PC-3 (cell line): ENCODE measurements around the gene PTPRQ.

Experiments
- EZH2 ChIP-seq: fragments of 300-600 bp; sonication (generic); IDR thresholded peaks from one replicate; pipeline ENCODE4 v1.6.1; 2017; ENCODE audit warnings: antibody characterized with exemption, mild to moderate bottlenecking, low read length; ENCODE audit not compliant: unreplicated experiment
- EZH2phosphoT487 ChIP-seq: fragments of 300-600 bp; sonication (generic); IDR thresholded peaks from 2 replicates; pipeline ENCODE4 v1.6.1; 2018; ENCODE audit warnings: mild to moderate bottlenecking, antibody characterized with exemption, low read length, borderline replicate concordance
- TF ChIP-seq, protein P1 (sequence below): fragments of 300-600 bp; sonication (generic); conservative IDR thresholded peaks from 2 replicates; pipeline ENCODE4 v1.5.1; 2017; ENCODE audit warnings: antibody characterized with exemption, low read depth, mild to moderate bottlenecking, low read length

DNA sequence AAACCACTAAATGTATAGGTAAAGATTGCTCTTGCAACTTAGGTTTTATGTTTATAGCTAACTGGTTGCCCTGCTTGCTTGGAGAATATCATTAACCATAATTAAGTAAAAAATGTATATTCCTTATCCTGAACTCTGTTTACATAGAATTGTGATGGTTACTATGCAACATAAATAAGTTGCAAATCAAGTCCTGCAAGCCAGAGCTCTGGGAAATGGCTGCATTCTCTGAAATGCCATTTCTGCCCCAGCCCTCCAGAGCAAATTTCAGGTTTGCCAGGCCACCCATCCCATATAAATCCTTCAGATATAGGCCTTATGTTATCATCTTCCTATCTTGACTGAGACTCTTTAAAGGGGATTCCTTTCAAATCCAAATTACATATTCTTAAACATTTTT lies 145.0 kb downstream of the PTPRQ start:
- TF ChIP-seq, protein P1, sequence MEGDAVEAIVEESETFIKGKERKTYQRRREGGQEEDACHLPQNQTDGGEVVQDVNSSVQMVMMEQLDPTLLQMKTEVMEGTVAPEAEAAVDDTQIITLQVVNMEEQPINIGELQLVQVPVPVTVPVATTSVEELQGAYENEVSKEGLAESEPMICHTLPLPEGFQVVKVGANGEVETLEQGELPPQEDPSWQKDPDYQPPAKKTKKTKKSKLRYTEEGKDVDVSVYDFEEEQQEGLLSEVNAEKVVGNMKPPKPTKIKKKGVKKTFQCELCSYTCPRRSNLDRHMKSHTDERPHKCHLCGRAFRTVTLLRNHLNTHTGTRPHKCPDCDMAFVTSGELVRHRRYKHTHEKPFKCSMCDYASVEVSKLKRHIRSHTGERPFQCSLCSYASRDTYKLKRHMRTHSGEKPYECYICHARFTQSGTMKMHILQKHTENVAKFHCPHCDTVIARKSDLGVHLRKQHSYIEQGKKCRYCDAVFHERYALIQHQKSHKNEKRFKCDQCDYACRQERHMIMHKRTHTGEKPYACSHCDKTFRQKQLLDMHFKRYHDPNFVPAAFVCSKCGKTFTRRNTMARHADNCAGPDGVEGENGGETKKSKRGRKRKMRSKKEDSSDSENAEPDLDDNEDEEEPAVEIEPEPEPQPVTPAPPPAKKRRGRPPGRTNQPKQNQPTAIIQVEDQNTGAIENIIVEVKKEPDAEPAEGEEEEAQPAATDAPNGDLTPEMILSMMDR: no peak
- TF ChIP-seq EZH2 (no peak), EZH2phosphoT487 (no peak)
